Midbrain (tissue), 1 donor: ENCODE results near the gene REXO1.

ENCODE experiments used
- DNase-seq: peaks from one replicate; lab custom pipeline; 2025; lab: John Stamatoyannopoulos, UW

REXO1 gene

DNA sequence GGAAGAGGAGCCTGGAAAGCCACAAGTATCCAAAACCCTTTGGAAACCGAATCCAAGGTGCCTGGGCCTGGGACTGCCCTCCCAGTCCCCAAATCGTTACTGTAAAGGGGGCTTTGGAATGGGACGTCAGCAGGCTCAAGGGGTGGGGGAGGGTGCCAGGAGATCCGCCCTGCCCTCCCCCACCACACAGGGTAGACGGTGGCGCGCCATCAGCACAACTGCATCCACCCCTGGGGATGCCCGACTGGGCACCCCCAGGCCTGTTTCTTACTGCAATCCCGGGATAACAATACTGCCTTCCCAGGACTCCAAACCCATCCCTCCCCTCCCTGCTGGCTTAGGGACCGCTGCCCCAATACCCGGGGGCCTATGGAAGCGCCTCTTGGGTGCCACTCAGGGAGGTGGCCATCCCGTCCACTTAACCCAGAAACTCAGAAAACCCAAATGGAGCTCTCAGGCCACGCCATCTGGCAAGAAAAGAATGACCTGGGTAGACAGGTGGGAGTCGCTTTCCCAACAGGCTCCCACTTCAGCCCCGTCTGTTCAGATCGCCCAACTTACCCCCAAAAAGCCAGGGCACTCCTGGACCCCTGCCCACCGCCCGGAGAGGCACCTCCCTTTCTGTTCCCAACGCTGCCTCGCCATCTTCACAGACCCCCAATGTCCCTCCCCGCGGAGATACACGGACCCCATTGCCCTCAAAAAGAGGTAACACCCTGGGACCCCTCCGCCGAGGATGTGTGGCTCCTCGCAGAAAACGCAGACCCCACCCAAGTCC, 12.7 kb upstream of the REXO1 start:
- DNase-seq, result no peak

DNA sequence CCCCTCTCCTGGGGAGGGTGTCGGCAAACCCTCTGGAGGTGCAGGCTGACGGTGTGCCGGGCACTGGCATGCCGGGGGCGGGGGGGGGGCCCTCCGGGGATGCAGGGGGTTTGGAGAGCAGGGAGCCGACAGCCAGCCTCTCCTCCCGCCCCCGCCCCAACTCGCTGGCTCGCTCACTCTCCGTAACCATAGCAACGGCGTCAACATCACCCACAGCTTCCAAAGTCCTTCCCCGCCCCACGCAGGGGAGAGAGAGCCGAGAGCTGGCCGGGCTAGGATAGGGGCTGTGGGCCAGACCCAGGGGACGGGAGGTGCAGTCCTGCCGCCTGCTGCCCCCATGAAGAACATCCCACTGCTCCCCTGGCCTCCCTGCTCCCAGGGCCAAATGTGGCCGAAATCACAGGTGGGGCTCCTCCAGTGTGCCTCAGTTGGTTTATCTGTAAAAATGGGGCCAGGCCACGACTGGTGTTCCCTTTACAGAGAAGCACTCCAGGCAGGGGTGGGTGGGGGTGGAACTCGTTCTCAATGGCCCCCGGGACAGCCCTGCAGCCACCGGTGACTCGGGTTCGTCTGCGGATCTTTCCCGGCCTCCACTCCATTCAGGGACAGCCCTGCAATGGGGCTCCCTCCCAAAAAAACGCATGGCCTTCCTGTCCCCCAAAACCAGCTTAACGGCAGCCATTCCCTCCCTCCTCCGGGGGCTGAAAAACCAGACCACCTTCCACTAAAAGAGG, 11.9 kb upstream of the REXO1 start:
- peak; percentile 22 for DNase-seq

DNA sequence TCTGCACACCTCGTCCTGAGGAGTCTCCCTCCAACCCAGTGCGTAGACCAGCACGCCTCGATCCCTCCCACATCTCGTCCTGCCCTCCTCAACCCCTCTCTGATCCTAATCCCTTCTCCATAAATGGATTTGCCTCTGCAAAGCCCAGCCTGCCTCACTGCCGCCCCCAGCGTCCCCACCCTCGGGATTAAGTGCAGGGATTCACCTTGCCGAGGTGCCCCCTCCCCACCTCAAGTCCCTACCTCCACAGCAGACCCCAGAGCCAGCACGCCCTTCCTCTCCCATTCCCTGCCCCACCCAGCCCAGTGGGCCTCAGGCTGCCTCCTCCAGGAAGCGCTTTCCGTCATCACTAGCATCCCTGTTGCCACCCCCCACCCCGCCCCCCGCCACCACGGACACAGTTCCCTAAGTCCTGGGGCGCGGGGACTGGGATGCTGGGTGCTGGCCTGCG, 11.1 kb upstream of the REXO1 start:
- no peak for DNase-seq

DNA sequence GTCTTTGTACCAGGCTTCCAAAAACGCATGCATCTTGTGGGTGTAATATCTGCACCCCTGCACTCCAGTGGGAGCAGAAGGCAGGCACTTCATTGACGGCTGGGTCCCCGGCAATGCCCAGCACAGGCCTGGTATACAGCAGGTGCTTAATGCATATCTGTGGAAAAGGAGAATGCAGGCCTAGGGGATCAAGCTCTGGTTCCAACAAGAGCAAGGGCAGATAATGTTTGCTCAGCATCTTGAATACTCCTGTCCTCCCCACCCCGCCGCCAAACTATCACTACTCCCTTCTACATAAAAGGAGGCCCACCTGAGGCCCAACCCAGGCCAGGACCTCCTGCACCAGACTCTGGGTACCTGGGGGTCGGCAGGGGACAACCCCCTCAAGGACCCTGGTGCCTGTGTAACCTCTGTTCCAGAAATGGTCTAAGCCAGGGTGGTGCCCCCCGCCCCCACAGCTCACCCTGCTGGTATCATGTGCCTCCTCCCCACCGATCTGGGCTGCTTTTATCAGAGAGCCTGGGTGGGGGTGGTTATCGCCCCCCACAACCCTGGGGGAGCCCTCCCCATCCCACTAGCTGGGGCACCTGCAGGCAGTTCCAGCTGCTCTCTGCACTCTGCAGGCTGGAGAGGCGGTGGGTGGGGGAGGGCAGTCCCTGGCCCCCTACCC, 10.3 kb upstream of the REXO1 start:
- DNase-seq, result no peak

DNA sequence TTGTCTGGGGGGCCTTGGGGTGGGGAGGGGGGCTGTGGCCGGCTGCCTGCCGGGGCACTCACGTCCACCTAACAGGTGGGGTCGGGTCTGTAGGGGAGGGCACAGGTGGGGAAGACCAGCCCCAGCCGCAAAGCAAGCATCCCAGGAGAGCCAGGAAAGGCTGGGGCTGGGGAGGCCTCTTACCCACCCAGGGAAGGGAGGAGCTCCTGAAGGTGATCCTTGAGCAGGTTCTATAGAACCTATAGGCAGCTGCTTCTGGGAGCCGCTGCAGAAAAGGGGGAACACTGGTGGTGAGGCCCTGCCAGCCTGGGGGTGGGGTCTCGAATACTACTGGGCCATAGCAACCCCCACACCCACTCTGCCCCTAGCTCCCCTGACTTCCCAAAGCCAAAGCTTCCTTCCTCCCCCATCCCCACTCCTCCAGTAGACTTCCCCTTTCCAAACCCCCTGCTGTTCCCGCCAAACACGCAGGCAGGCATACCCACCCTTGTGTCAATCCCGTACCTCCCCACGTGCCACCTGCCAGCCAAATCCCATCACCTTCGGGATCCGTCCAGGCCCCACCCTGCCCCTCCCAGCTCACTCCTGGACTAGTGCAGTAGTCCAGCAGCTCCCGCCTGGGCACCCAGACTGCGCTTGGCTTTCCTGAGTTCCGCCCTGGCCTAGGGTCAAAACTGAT, 9.5 kb upstream of the REXO1 start:
- DNase-seq, result no peak

DNA sequence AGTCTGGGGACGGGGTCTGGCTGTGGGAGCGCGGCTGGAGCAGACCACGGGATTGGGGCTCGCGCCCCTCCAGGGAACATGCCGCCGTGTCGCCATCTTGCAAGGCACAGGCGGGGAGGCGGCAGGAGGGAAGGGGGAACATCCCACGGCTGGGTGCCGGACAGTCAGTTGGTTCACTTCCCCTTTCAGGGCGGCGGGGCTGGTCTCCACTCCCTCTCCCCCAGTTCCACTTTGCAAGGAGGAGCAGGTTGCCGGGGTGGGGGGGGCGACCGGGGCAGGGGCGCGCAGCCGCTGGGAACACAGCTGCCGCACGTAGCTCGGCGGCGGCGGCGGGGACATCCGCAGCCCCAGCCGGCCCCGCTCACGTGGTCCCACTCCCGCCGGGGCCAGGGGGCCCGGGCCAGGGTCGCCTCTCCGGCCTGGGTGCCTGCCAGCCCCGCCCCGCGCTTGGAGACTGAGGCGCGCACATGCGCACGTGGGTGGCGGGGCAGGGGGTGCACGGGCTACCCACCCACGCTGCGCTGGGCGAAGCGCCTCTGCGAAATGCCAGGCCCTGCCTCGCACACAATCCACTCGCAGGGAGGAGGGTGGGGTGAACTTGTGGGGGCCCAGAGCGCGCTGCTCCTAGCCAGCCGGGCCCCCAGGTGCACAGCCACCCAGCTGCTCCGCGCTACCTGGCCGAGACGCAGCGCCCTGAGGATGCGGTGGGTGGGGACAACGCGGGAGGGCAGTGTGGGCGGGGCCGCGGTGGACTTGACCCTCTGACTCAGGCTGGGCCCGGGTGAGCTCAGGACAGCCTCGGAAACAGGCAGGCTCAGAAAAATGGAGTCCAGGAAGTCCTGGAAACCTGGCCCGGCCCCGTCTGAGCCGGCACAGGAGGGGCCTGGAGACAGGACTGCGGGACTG, 8.7 kb upstream of the REXO1 start:
- DNase-seq, result no peak

DNA sequence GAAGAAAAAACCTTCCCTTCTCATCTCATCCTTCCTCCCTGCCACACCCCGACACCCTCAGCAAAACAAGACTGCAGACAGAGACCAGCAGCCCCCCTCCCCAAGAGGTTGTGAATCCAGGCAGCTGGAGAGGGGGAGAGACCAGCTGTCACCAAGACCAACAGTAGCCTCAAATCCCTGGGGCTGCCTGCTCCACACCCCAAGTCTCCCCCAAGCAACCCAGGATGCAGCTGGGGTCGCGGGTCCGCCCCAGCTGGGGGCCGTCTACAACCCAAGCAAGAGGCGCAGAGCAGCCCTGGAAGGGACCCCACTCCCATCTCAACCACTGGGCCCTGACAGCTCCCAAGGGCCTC, 8.0 kb upstream of the REXO1 start:
- DNase-seq, result no peak

DNA sequence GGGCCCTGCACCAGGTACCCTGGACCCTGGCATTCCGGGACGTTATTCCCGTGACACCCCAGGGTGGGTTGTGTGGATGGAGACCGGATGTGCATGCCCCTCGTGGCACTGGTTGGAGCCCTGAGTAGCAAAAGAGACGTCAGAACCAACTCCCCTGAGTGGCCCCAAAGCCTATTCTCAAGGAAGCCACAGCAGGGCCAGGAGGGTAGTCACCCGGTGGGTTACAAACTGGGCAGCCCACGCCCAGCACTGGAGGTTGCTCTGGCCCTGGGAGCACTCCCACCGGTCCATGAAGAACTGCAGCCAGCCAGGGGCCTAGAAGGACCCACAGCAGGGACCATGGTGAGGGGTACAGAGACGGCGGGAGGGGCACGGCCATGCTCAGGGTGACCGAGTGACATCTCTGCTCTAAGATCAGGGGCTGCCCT, 7.6 kb upstream of the REXO1 start:
- DNase-seq, result no peak

DNA sequence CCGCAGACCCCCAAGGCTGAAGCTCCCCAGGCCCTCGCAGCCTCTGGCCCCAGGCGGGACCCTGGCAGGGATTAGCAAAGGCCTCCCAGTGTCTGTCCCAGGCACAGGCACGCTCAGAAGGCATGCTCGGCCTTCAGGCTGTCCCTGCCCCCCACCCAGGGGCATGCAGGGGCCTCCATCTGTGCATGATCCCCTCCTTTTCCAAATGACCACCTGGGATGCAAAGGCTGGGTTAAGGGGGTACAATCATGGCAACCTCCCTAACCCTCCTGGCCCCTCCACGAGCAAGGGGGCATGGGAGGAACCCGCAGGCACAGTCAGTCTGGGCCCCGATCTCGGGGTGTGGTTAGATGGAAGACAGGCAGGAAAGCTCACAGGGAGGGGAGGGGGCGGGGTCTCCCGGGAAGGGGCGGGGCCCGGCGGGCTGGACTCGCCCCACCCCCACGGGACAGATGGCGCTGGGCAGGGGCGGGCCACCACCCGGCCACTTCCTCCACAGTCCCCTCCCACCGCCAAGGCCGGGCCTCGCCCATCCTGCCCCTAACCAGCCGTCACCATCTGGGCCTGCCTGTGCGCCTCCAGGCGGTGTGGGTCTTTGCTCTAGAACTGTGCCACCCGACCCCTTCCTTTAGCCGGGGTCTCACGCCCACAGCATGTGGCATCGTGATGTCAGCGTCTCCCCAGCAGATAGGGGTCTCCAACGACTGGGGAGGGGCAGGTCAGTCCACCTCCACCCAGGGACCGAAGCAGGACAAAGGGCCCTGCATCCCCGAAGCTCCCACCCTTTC, 7.0 kb upstream of the REXO1 start:
- DNase-seq, result peak; percentile 43

DNA sequence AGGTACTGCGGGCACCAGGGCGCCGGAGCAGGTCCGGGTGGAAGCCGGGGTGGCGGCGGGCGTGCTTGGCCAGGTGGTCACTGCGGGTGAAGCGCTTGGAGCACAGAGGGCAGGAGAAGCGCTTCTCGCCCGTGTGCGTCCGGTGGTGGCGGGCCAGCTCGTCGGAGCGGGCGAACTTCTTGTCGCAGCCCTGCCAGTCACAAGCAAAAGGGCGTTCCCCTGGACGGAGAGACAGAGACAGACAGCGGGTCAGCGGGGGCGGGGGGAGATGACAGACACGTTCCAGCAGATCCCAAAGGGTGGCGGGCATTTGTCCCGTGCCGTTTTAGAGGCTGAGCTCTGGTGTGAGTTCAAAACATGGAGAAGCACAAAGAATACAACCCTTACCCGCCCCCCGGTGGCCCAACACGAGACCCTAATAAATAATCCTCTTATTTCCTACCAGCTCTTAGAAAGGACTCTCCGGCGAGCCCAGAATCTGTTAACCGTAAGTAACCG, 6.3 kb upstream of the REXO1 start:
- no peak for DNase-seq

DNA sequence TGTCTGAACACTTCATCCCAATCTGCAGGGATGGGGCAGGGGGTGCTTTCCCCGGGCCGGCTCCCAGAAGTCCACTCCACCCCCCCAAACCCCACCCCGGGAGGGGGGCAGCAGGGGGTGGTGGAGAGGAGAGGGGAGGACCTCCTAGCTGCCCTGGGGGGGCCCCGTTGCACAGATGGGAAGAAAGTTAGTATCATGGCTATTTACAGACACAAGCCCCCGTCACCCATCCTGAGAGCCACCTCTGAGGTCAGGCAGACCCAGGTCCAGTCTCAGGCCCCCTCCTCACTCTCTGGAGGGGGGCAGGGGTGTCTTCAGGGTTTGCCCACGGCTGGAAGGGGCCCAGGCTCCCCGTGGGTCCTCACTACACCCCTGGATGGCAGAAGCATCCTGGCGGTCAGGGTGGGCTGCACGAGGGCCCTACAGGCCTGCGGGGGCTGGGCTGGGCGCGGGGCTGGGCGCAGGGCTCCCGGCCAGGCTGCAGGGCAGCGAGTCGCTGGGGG, 5.8 kb upstream of the REXO1 start:
- no peak for DNase-seq

DNA sequence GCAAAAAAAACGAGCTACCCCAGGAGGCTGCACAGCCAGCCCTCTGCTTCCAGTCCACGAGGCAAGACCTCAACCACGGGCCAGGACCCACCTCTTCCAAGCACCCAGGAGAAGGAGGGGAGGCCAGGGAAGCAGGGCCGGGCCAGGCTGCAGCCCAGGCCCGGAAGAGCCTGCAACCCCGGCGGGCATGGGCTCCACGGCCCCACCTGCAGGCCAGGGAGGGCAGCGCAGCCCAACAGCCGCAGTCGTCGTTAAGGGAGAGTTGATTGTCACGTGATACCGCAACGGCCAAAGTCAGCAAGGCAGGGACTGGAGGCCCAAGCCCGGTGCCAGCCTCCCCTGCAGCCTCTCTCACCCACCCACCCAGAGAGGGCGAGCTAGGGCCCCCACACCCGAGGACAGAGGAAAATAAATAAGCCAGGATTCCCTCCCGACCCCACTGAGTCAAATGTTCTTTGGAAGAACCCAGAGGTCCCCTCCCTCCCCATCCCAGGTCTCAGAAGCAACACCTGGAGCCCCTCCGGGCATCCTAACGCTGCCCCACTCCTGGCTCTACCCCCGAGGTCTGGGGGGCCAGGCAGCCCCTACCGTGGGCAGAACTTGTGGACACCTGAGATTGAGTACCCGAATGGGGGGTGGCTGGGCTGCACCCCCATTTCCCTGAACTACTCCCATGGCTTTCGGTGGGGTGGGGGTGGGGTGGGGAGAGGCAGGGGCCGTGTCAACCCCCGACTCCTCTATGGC, 5.2 kb upstream of the REXO1 start:
- peak; percentile 36 for DNase-seq

DNA sequence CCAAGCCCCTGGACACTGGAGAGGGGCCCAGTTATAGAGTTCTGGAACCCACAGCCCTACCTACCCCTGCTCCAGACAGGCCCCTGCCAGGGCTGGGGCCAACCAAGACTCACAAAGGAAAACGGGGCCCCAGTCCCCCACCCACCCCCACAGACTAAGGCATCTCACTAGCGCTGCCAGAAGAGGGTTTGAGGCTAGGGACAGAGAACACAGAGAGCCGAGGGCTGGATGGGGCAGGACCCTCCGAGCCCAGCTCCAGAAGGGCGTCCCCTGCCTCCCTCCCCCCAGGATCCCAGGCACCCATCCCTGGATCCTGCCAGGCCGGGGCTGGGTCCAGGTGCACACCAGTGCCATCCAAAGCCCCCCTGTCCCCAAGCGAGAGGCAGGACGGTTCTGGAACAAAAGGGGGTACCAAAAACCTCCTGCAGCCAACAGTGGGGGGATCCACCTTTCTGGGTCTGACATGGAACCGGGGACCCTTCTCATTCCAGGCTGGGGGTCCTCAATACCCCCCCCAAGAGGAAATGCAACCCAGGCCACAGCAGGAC, 4.4 kb upstream of the REXO1 start:
- no peak for DNase-seq

DNA sequence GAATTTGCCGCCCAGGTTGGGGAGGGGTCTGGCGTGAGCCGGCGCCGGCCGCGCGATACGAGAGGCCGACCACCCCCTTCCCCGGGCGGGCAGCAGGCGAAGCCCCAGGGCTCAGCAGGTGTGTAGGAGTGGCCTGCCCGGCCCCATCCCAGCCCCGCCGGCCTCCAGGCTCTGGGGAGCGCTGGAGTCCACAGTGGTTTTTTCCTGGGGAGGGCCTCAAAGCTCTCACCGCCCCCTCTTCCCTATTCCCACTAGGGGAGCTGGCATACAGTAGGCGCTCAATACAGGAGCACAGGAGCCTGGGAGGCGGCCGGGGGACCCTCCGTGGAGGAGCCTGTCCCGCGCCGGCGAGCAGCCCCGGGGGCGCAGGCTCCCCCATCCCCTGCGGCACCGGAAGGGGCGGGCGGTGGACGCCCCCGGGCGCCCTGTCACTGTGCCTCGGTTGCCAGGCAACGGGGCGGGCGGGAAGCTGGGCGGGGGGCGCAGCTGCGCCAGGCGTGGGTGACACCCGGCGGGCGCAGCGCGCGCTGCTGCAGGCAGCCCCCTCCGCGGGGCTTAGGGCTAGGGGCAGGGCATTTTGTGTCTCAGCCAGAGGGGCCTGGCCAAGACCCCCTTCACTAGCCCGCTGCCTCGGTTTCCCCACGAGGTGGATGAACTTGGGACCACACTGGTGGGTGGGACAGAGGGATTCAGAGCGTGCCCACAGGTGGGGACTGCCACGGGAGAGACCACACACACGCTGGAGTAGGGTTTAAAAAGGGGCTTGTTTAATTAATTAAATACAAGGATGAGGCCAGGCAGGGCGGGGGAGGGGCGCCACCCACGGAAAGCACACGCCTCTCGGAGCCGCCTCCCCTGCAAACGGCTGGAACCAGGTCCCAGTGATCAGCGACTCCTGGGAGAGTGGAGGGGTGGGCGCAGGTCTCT, 3.6 kb upstream of the REXO1 start:
- no peak for DNase-seq

DNA sequence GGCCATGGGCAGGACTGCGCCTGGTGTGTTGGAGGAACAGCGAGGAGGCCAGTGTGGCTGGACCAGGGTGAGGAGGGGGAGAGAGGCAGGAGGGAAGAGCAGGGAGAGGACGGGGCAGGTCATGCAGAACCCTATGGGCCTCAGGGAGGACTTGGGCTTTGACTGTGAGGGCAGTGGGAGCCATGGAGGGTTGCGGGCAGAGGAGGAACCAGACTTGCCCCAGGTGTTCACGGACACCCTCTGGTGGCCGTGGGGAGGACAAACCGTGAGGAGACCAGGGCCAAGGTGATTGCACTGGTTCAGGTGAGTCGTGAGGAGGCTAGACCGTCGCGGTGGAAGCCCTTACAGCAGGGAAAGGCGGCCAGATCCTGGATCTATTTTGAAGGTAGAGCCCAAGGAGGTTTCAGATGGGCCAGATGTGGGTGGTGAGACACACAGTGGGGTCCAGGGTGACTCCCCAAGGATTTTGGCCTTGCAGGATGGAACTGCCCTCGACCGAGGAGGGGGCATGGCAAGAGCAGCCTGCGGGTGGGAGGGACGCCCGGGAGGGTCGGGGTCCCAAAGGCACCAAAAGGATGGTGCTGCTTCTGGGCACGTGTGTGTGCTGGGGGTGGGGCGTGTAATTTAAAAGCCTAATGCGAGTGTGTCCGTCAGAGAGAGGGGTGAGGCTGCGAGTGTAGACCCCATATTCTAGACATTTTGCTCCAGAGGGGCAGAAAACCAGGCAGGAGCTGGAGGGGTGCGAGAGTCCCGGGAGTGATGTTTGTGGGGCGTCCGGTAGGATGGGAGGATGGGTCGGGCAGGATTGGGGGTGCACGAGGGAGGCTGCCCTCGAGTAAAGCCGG, 2.7 kb upstream of the REXO1 start:
- no peak for DNase-seq

DNA sequence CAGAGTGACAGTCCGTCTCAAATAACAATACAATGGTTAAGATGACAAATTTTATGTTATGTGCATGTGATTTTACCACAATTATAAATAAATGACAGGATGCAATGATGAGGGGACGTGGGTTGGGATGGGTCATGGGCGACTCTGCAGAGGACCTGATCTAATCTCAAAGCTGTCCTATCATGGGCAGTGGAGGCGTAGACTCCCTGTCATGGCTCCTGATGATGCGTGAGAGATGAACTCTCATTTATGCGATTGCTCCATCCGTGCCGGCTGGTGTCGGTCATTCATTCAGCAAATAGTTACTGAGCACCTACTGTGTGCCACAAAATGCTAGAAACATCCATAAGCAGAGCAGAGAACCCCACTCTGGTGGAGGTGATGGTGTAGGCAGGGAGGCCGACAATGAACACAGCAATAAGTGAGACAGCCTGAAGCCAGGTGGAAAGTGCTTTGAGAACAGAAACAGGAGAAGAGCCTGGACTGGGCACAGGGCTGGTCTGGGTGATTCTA, 1.7 kb upstream of the REXO1 start:
- DNase-seq, result no peak

DNA sequence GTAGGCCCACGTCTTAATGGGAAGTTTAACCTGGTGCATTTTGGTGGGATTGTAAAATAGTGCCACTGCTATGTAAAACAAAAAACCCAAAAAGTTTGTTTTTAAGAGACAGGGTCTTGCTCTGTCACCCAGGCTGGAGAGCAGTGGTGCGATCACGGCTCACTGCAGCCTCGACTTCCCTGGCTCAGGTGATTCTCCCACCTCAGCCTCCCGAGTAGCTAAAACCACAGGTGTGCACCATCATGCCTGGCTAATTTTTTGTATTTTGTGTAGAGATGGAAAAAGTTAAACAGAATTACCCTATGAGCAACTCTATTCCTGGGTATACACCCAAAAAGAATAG, 820 bp upstream of the REXO1 start:
- no peak for DNase-seq
